Raji (cell line): Measurements from ENCODE around the gene PLET1.

Experiments
- POLR2A ChIP-seq: IDR thresholded peaks from 2 replicates; pipeline ENCODE4 v1.6.1; 2011; ENCODE audit warnings: low read depth, low read length, control low read depth; ENCODE audit not compliant: insufficient read depth

Gene PLET1, protein sequence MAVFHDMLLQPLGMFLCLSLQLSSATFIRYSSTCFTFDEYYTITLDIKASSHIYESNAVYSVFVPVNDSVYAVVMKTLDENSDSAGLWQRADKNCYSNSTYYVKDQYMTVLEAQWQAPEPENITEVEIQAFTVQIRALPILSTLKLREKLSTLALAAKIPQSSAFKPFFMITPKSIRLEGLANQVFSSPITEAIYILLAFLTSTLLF

DNA sequence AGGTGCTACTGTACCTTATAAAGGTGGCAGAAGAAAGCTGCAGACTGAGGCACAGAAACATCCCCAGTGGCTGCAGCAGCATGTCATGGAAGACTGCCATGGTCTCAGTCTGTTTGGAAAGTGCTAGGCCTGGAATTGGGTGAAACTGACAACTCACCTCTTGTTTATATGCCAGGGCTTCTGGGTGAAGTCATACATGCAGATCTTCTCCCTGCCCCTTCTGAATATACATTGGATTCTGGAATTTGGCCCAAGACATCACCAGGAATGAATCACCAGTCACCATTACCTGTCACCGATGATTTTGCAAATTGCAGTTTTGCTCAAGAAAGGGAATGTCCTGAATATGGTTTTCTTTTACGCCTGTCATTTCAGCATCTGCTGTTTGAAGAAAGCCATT lies at the start of gene PLET1:
PLET1 (minus strand) TSS at position 371 of the 400 bp plus-strand sequence; CDS start at position 100, 271 bp downstream.
- no peak for TF ChIP-seq POLR2A

DNA sequence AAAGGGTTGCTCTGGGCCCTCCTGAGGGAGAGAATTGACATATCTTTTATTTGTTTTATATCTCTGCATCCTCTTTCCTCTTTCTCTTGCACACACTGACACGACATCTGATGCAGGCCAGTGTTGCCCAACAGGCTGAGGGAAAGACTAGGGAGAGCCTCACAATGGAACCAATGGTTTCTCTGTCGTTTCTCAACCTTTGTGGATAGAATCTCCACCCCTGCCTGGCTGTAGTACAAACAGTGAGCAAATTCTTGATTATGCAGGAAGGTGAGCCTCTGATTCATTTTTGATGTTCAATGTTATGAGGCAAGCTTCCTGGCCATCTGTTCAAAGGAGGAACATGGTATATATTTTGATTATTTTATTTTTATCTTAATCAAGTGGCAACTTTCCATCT lies 49.8 kb upstream of the PLET1 start:
- no peak for TF ChIP-seq POLR2A

DNA sequence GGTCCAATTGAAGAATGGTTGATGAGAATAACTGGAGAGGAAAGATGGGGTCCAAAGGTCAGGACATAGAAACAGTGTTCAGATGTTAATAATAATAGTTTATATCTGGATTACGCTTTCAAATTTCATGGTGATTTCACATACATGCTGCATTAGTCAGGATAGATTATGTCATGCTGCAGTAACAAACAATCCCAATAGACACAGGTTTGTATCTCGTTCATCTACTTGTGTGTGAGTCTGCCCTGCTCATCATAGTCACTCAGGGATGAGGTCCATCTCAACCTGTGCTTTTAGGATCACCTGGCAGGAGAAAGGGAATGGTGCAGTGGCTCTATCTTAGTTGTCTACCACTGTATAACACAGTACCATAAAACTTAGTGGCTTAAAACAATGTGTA lies 48.0 kb upstream of the PLET1 start:
- no peak for TF ChIP-seq POLR2A

DNA sequence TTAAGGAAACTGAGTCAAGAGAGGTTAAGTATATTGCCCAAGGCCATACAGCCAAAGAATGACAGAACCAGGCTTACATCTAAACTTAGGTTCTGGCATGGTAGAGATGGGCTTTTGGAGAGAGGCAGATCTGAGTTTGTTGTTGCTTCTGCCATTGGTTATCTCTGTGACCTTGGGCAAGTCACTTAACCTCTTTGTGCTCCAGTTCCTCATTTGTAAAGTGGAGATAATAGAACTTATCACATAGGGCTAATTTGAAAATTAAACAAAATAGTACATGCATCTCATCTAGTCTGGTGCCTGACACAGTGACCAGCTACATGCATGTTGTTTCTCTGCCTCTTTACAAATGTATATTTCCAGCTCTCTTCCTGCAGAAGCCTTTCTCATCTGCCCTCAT lies 47.0 kb upstream of the PLET1 start:
- TF ChIP-seq POLR2A = no peak

DNA sequence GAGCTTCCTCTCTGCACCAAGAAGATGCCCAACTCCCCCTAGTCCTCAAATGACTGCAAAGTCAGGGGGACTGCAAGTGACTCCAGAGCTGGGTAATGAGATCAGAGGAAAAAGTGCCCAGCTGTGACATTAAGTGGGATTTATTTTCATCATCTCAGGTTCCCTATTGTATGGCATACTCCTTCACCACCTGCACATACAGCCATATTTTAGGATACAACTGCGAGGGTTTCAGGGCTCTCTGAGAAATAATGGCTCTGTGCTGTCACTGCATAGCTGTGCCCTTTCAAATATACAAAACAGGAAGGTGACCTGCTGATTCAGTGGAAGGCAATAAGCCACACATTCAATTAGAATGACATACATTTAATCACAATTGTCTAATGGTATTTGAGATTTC lies 45.6 kb upstream of the PLET1 start:
- no peak for TF ChIP-seq POLR2A

DNA sequence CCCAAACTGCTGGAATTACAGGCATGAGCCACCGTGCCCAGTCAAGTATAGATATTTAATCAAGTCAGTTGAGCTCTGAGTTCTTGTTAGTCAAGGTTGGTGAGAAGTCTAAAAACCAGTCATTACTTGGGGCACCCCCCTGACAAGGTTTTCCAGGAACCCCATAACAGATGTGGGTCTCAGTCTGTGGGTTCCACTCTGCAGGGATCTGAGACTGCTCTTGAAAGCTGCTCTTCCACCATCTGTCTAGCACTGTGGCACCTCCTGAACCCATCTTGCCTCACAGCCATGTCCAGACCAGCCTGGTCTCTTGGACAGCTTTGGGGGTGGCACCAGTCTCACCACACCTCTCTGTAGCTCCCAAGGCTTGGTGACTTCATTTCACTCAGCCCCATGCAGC lies 44.3 kb upstream of the PLET1 start:
- no peak for TF ChIP-seq POLR2A

DNA sequence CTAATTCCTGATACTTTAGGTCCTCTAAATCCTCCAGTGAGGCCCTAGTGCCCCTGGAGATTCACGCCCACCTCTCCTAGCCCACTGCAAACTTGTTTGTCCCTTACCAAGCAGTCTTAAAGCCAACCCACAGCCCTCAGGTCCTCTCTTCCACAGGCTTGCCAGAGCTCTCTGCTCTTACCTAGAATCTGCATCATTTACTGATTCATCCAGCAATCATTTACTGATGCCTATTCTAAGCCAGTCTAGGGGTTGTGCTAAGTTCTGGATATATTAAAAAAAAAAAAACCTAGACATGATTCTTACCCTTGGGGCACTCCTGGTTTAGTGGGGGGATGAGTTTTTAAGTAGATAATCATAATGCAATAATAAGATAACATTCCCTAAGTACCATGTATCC lies 43.0 kb upstream of the PLET1 start:
- TF ChIP-seq POLR2A = no peak

DNA sequence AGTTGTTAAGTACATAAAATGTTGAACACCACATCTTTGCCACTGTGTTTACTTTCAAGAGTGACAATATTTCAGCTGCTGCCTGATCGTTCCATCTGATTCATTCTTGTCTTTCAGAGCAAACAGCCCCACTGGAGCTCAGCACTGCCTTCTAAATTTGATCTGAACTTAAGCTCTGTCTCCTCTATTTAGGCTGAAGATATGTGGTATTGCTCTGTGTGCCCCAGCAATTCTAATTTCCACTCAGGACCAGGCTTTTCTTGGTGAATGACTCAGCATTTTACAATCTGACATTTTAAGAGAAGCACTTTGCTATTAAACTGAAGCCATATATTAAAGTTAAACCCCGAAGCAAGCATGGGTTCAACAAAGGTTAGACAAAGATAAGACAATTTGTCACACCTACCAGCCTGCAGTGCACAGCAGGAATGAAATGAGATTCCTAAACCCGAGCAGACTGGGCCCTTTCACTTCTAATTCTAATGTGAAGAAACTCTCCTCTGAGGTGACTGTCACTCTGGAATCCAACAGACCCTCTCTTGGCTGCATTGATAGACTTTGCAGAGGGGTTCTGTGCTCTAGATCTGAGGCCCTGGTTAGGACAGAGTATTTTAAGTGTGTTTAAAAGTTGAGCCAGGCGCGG lies 41.7 kb upstream of the PLET1 start:
- TF ChIP-seq POLR2A = no peak

DNA sequence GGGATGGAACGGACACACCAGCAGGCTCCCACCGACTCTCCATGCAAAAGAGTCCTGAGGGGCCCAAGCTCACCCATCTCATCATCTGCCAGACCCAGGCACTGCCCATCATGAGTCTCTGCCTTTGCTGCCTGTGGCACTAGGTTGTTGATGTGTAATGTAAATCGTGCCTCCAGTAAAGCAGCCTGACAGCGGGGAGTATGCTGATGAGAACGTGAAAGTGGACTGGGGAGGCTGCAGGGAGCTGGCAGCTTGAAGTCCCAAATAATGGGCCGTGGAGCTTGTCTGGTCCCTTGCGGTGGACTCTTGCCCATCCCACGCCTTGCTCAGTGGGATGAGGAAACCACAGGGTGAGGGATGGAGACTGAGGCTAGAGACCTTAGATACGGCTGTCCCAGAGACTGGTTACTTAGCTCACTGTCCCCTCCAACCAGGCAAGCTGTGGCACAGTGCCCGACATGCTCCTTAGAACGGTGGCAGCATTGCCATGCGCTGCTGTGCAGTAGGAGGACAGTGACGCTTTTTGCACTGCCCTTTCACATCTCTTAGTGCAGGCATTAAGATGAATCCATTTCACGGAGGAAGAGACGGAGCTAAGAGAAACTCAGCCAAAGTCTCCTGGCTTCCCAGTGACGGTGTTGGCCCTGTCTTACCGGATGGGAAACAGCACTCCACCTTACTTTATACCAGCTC lies 39.6 kb upstream of the PLET1 start:
- no peak for TF ChIP-seq POLR2A

DNA sequence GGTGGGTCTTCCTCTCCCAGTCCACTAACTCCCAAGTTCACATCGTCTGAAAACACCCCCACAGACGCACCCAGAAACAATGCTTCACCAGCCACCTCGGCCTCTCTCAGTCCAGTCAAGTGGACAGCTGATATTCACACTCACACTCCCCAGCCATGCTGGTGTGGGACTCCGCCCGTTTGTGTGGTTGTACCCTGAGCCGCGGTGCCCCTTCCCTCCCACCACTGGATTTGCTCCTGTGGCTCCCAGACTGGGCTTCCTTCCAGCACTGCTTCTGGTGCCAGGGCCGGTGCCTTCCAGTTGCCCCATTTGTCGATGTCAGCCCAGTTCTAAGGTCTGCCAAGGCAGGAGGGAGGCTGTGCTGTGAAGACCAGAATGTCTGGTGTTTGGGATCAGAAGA lies 37.9 kb upstream of the PLET1 start:
- TF ChIP-seq POLR2A = no peak

DNA sequence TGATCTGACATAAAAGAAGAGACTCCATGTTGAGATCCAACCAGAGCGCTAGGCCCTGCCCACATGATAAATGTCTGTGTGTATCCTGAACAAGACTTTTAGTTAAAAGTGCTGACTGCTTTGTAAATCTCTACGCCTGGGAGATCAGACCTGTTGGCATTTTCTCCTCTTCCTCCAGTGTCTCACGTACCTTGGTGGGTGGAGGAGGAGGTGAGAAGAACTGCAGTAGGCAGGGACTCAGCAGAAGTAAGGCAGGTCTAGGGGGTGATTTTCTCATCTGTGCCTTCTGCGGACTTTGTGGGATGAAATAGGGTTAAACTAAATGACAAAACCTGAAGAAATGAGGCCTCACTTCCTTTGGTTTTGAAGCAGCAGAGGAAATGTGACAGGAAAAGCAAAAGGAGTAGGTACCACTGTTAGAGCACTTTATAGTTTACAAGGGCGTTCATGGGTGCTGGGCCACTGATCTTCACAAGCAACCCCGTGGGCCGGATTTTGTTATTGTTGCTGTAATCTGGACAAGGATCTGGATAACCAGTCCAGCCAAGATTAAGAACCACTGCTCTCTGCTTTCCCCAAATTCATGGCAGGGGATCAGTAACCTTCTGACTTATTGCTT lies 36.7 kb upstream of the PLET1 start:
- TF ChIP-seq POLR2A = no peak

DNA sequence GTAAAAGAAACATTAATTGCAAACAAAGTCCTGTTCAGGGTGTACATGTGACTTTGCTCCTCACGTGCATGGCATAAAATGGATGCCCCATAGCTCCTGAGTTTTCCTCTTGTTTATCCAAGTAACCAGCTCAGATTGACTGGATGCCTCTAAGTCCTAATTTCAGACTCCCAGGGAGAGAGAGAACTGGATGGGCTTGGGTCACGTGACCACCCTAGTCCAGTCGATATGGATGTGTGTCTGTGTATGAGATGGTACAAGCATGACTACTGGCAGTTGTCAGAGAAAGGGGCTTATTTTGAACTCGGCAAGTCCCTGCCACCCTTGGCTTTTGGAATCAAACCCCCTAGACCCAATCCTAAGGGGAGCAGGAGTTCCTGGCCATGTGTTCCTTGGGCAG lies 35.4 kb upstream of the PLET1 start:
- no peak for TF ChIP-seq POLR2A

DNA sequence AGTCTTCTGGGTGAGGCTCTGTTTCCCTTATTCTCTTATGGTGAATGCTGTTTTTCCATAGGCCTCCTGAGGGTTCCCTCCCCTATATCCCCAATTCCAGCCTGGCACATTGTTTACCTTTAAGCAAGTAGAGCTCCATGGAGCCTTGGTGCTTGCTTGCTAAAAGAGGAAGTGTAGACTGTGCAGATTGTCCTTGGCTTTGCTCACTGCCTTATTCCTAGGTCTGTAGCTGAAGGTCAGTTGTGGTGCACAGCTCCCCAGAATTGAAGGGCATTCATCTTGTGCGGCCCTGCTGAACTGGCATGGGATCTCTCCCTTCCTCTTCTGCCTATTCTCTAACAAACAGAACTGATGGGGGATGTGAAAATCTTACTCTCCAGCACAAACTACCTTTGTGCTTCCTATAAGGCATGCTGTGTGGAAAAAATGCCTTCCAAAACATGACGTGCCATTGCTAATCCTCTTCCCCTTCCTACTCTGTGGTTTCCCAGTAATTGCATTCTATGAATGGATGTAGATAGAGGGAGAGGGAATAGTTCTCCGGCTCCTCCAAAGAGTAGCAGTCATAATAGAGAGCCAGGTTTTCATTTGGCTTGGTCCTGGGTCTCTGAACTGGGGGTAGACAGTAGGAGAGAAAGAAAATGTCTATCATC lies 34.2 kb upstream of the PLET1 start:
- no peak for TF ChIP-seq POLR2A

DNA sequence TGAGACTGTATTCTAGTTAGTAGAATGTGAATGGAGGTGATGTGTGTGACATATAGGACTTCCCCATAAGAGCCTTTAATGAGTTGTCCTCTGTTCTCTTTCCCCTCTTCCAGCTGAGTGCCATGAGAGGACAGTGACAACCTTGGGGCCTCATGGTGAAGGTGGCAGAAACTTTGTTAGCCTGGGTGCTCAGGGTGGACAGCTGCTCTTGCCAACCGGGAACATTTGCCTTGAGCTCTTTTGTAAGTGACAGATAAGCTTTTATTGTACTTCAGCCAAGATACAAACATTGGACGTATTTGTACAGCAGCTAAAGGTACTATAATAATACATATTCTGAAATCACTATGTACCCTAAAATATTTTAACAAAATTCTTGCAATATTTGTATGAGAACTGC lies 33.0 kb upstream of the PLET1 start:
- no peak for TF ChIP-seq POLR2A

DNA sequence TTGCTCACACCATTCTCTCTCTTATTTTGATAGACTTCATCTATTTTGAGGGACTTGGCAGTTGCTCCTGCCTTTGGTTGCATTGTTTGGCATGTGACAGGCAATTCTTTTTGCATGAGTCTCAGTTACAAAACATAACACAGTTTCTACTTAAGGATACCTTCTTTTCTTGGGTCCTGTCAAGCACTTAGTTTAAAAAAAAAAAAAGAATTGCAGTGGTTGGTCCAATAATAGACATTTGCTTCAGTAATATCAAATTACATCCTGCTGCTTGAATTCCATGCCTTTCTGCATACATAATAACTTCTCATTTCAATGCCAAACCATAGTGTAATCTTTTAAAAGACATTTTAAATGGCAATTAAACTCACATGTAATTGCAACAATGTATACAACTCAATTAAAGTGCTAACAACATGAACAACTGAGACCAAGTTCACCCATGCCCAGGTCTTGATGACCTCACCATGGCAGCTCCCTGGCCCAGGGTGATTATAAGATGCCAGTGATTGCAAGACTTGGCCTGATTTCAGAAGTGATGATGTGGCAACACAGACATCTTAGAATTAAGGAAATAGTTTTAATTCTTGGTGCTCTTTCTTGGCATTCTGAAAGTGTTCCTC lies 32.2 kb upstream of the PLET1 start:
- TF ChIP-seq POLR2A = no peak
